ENCODE results near the gene ZNF439.
A peak's percentile ranks its signal among the peaks of the same experiment; 100 is the strongest.

Gene ZNF439

DNA sequence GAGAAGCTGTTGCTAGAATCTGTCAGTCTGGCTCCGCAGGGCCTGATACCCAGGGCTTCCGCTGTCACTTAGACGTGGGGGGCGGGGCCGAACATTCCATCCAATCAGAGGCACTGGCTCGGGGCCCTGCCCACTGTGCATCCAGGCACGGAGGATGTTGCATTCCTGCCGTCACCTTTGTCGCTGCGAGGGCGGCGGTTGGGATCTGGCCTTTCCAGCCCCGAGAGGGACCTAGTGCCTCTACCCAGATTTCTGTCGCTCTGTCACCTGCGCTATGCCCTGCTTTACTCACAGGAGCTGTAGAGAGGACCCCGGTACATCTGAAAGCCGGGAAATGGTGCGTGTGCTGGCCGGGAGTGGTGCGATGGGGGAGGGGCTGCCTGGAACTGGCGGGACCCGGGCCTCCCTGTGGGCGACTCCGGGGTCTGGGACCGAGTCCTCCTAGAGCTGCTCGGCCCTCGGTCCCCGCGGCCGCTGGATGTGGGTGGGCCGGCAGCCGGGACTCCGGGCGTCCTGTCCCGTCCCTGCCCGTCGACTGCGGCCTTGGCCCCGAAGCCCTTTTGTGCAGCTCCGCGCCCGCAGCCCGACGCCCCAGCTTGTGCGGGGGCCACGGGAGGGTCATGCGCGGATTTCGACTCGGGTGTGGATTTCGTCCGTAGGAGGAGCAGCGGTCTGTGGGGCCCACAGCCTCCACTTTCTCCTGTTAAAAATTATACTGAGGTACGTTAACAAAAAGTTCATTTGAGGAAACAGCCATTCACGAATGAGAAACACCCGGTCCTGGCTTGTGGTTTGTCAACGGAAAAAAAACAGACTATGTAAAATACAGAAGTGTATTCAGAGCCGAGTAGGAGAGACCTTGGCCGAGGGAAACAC is at the start of gene ZNF439:
TSS of gene ZNF439 (plus strand) at position 133 of the 876 bp plus-strand sequence. CDS start at position 275, 142 bp downstream.
- Histone ChIP-seq H3K36me3 (replicated peaks) (no peaks in the 10 kb centered on the region), H3K27ac (no peak within 1 kb of the TSS), H3K4me3 (ENCODE audit: low read depth, low read length) (peak within 1 kb of the TSS; percentile 67), H3K27me3 (replicated peaks) (no peaks in the 10 kb centered on the region)
- TF ChIP-seq, protein P1, sequence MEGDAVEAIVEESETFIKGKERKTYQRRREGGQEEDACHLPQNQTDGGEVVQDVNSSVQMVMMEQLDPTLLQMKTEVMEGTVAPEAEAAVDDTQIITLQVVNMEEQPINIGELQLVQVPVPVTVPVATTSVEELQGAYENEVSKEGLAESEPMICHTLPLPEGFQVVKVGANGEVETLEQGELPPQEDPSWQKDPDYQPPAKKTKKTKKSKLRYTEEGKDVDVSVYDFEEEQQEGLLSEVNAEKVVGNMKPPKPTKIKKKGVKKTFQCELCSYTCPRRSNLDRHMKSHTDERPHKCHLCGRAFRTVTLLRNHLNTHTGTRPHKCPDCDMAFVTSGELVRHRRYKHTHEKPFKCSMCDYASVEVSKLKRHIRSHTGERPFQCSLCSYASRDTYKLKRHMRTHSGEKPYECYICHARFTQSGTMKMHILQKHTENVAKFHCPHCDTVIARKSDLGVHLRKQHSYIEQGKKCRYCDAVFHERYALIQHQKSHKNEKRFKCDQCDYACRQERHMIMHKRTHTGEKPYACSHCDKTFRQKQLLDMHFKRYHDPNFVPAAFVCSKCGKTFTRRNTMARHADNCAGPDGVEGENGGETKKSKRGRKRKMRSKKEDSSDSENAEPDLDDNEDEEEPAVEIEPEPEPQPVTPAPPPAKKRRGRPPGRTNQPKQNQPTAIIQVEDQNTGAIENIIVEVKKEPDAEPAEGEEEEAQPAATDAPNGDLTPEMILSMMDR (IDR thresholded peaks at IDR 0.05; ENCODE audit: low read depth, low read length, missing control alignments), result no peak
- in situ Hi-C loops (cut with HindIII; ENCODE audit: low pct_ligation_motif_present, low sequenced_read_pairs), result no loop called here
- peak; percentile 67 for DNase-seq

DNA sequence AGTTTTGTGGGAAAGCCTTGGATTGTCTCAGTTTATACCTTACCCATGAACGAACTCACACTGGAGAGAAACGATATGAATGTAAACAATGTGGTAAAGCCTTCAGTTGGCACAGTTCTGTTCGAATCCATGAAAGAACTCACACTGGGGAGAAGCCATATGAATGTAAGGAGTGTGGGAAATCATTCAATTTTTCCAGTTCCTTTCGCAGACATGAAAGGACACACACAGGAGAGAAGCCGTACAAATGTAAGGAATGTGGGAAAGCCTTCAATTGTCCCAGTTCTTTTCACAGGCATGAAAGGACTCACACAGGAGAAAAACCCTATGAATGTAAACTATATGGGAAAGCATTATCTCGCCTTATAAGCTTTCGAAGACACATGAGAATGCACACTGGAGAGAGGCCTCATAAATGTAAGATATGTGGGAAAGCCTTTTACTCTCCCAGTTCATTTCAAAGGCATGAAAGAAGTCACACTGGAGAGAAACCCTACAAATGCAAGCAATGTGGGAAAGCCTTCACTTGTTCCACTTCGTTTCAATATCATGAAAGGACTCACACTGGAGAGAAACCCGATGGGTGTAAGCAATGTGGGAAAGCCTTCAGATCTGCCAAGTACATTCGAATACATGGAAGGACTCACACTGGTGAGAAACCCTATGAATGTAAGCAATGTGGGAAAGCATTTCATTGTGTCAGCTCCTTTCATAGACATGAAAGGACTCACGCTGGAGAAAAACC is 42.0 kb upstream of the ZNF439 start:
- TF ChIP-seq, protein P1 (IDR thresholded peaks at IDR 0.05; ENCODE audit: low read depth, low read length, missing control alignments), result no peak
- Histone ChIP-seq H3K27ac (no peak overlapping the region), H3K27me3 (replicated peaks) (no peaks in the 10 kb centered on the region), H3K4me3 (ENCODE audit: low read depth, low read length) (no peak overlapping the region), H3K36me3 (replicated peaks) (peaks cover 9% of the 10 kb centered on the region)
- in situ Hi-C loops (cut with HindIII; ENCODE audit: low pct_ligation_motif_present, low sequenced_read_pairs), result no loop called here
- DNase-seq, result no peak

DNA sequence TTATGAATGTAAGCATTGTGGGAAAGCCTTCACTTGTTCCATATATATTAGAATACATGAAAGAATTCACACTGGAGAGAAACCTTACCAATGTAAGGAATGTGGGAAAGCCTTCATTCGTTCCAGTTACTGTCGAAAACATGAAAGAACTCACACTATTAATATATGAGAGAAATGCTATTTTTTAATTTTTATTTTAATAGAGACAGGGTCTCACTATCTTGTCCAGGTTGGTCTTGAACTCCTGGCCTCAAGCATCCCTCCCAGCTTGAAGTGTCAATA is 41.5 kb upstream of the ZNF439 start:
- Histone ChIP-seq H3K36me3 (replicated peaks) (peaks cover 9% of the 10 kb centered on the region), H3K27me3 (replicated peaks) (no peaks in the 10 kb centered on the region), H3K27ac (no peak overlapping the region), H3K4me3 (ENCODE audit: low read depth, low read length) (no peak overlapping the region)
- in situ Hi-C loops (cut with HindIII; ENCODE audit: low pct_ligation_motif_present, low sequenced_read_pairs), result no loop called here
- DNase-seq, result no peak
- TF ChIP-seq, protein P1 (IDR thresholded peaks at IDR 0.05; ENCODE audit: low read depth, low read length, missing control alignments), result no peak

DNA sequence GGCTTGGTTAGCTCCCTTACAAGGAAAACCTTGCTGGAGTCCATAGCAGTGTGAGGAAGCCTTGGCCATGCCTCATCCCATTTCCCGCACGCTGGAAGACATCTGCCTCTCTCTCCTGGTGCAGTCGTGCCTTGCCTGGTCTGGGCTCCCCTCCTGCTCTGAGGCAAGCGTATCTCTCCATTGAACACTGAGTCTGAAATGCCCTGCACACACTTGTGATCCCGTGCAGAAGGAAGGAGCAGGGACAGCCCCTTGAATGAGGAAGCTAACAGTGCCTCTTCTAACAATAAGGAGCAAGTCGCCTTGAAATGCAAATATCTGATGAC is 34.9 kb upstream of the ZNF439 start:
- in situ Hi-C loops (cut with HindIII; ENCODE audit: low pct_ligation_motif_present, low sequenced_read_pairs), result no loop called here
- DNase-seq, result no peak
- Histone ChIP-seq H3K27ac (no peak overlapping the region), H3K4me3 (ENCODE audit: low read depth, low read length) (peak overlapping the region; percentile 91), H3K36me3 (replicated peaks) (no peaks in the 10 kb centered on the region), H3K27me3 (replicated peaks) (no peaks in the 10 kb centered on the region)
- TF ChIP-seq, protein P1 (IDR thresholded peaks at IDR 0.05; ENCODE audit: low read depth, low read length, missing control alignments), result no peak

DNA sequence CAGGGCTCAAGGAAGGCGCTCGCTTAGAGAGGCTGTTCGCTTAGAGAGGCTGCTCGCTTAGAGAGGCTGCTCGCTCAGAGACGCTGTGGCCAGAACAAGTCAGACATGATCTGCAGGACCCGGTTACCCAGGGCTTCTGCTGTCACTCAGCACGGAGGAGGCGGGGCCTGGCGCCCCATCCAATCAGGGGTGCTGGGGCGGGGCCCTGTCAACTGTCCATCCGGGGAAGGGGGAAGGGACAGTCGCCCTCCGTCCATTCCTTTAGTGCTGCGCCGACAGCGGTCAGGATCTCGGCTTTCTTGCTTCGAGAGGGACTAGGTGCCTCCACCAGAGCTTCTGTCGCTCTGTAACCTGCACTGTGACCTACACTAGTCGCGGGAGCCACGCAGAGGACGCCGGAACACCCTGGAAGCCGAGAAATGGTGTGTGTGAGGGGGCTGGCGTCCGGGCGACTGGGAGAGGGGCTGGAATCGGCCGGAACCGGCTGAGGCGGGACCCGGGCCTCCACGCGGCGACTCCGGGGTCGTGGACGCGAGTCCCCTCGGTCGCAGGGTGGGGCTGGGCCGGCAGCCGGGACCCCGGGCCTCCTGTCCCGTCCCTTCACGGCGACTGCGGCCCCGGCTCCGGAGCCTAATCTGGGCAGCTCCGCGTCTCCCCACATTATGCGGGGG is 34.4 kb upstream of the ZNF439 start, which contains the start of gene ZNF440:
TSS of gene ZNF440 (plus strand) at position 245 of the 671 bp plus-strand sequence. CDS start at position 420, 175 bp downstream.
- in situ Hi-C loops (cut with HindIII; ENCODE audit: low pct_ligation_motif_present, low sequenced_read_pairs), result no loop called here
- Histone ChIP-seq H3K27ac (peak within 1 kb of the TSS; percentile 32), H3K4me3 (ENCODE audit: low read depth, low read length) (peak within 1 kb of the TSS; percentile 91), H3K36me3 (replicated peaks) (no peaks in the 10 kb centered on the region), H3K27me3 (replicated peaks) (no peaks in the 10 kb centered on the region)
- TF ChIP-seq, protein P1 (IDR thresholded peaks at IDR 0.05; ENCODE audit: low read depth, low read length, missing control alignments), result no peak
- peak; percentile 96 for DNase-seq

Data from brain microvascular endothelial cell (primary cell).